Lower lobe of right lung (tissue), 2 donors: ENCODE data around the gene ITPR1. TPM values are rescaled to one million over a fixed set of nuclear protein-coding genes. Genes with fewer than 3 reads are reported as not detected.

Source experiments
- ATAC-seq, 2 donors: fragments of 200-7000 bp; cut with Tn5 transposase; one replicate each; pipeline ENCODE4 v1.9.1; 2020 to 2022; ENCODE audit warnings: mild to moderate bottlenecking in 2 of 2, moderate library complexity in 2 of 2
- DNase-seq: peaks from one replicate; pipeline ENCODE4 v3.0.0-alpha.2; 2020
- H3K27ac ChIP-seq: fragments of 200-600 bp; one replicate; pipeline ENCODE4 v1.8.0; 2022
- H3K27me3 ChIP-seq: fragments of 200-600 bp; one replicate; pipeline ENCODE4 v1.8.0; 2022; ENCODE audit warnings: low read depth
- H3K36me3 ChIP-seq: fragments of 200-600 bp; one replicate; pipeline ENCODE4 v1.8.0; 2022; ENCODE audit warnings: mild to moderate bottlenecking
- H3K4me1 ChIP-seq: fragments of 200-600 bp; one replicate; pipeline ENCODE4 v1.8.0; 2022
- H3K4me3 ChIP-seq: fragments of 200-600 bp; one replicate; pipeline ENCODE4 v1.8.0; 2022; ENCODE audit warnings: mild to moderate bottlenecking
- H3K9me3 ChIP-seq: fragments of 200-600 bp; one replicate; pipeline ENCODE4 v1.8.0; 2022
- CTCF ChIP-seq: fragments of 200-600 bp; IDR thresholded peaks from one replicate; pipeline ENCODE4 v1.8.0; 2022; ENCODE audit warnings: antibody characterized with exemption, mild to moderate bottlenecking
- intact Hi-C: fragments of 100-400 bp; cut with DNase I; formaldehyde crosslinking; loops from one replicate; pipeline ENCODE4 v1.11.0; 2022
- total RNA-seq: library from RNA; stranded (reverse); fragmentation: NEBNext Ultra II Directional; extraction: Animal tissue kit (Norgen Biotek cat#: 25700); gene quantifications from one replicate; pipeline ENCODE4 v1.2.1, GENCODE V29; 2021
- donor health status: DM: no; HTN: yes; CAD: no; lungs with severe emphysema.

The ITPR1 gene
- total RNA-seq, 1 donor from 2014 or later = 69.1 TPM

- DNase-seq (no peak), ATAC-seq (no peak)
- Histone ChIP-seq H3K27ac (no peak overlapping the region), H3K36me3 (no peaks in the 10 kb centered on the region), H3K4me1 (no peaks in the 10 kb centered on the region), H3K27me3 (no peaks in the 10 kb centered on the region), H3K4me3 (no peak overlapping the region), H3K9me3 (no peaks in the 10 kb centered on the region)
- TF ChIP-seq CTCF = no peak
- intact Hi-C loops = no loop called here
Observed at GRCh38 chr3:4564270-4564669, 71.1 kb downstream of the ITPR1 start.

GRCh38 chr3:4564928-4565586 lies 71.9 kb downstream of the ITPR1 start:
- Histone ChIP-seq H3K27ac (no peak overlapping the region), H3K4me1 (no peaks in the 10 kb centered on the region), H3K9me3 (no peaks in the 10 kb centered on the region), H3K36me3 (no peaks in the 10 kb centered on the region), H3K4me3 (no peak overlapping the region), H3K27me3 (no peaks in the 10 kb centered on the region)
- TF ChIP-seq CTCF = no peak
- DNase-seq (no peak), ATAC-seq (no peak)
- intact Hi-C loops = no loop called here

GRCh38 chr3:4565809-4566501 lies 72.8 kb downstream of the ITPR1 start:
- no peaks in the 10 kb centered on the region for H3K36me3 ChIP-seq
- no peaks in the 10 kb centered on the region for H3K9me3 ChIP-seq
- intact Hi-C loops = no loop called here
- no peak for DNase-seq
- no peaks in the 10 kb centered on the region for H3K4me1 ChIP-seq
- H3K27me3 ChIP-seq = no peaks in the 10 kb centered on the region
- no peak for TF ChIP-seq CTCF
- H3K27ac ChIP-seq = no peak overlapping the region
- peak in 1 of 2 donors; percentile 23 for ATAC-seq
- H3K4me3 ChIP-seq = no peak overlapping the region

GRCh38 chr3:4568841-4569240 lies 75.7 kb downstream of the ITPR1 start:
- Histone ChIP-seq H3K9me3 (no peaks in the 10 kb centered on the region), H3K36me3 (no peaks in the 10 kb centered on the region), H3K27ac (no peak overlapping the region), H3K27me3 (no peaks in the 10 kb centered on the region), H3K4me1 (no peaks in the 10 kb centered on the region), H3K4me3 (no peak overlapping the region)
- intact Hi-C loops = no loop called here
- DNase-seq (no peak), ATAC-seq (no peak)
- TF ChIP-seq CTCF = no peak

- H3K27ac ChIP-seq = no peak overlapping the region
- H3K27me3 ChIP-seq = no peaks in the 10 kb centered on the region
- H3K9me3 ChIP-seq = no peaks in the 10 kb centered on the region
- H3K4me3 ChIP-seq = no peak overlapping the region
- intact Hi-C loops = no loop called here
- TF ChIP-seq CTCF = no peak
- DNase-seq (no peak), ATAC-seq (peak in 1 of 2 donors; percentile 40)
- no peaks in the 10 kb centered on the region for H3K36me3 ChIP-seq
- no peaks in the 10 kb centered on the region for H3K4me1 ChIP-seq
Observed at GRCh38 chr3:4570840-4571621, 77.9 kb downstream of the ITPR1 start.
